GM12891 (cell line): Measurements from ENCODE around the gene USP17L17.
"Not testable (repeated sequence)": the region's sequence is repeated elsewhere in the genome, so short reads cannot be mapped to it uniquely, and the experiment has no call there.

ENCODE experiments used
- POLR2A ChIP-seq: IDR thresholded peaks from 2 replicates; pipeline ENCODE4 v1.6.1; 2011; ENCODE audit warnings: low read depth, low read length, control low read depth
- POLR2AphosphoS5 ChIP-seq: IDR thresholded peaks from 2 replicates; pipeline ENCODE4 v1.6.1; 2011; ENCODE audit warnings: low read depth, low read length, control low read depth
- SPI1 ChIP-seq: IDR thresholded peaks from 2 replicates; pipeline ENCODE4 v1.6.1; 2011; ENCODE audit warnings: low read depth, low read length, control low read depth
- TAF1 ChIP-seq: IDR thresholded peaks from 2 replicates; pipeline ENCODE4 v1.6.1; 2011; ENCODE audit warnings: low read depth, low read length, control low read depth

DNA sequence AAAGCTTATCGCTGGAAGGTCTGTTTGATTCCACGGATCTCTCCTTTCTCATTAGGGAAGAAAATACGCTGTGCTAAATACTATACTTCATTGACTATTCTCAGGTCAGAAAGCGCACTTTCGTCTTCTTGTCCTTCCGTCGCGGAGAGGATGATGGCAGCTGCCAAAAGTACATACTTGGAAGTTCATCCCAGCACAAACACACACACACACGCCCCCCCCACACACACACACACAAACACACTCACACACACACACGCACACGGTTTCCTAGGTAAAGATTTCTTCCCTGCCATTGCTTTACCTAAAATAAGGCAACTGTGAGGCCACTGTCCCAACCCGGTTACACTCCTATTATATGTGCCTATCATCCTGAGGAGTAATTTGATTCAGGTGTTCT, 5.2 kb upstream of the USP17L17 start:
- not testable (repeated sequence) for TF ChIP-seq POLR2AphosphoS5, POLR2A, SPI1, TAF1
